ENCODE measurements around the gene DDA1. TPM values are rescaled to one million over a fixed set of nuclear protein-coding genes. Genes with fewer than 3 reads are reported as not detected.

The DDA1 gene
- total and polyA plus RNA-seq, 10 of the 15 experiments (the other 5 are each of a cell fraction or from before 2014, with no cell fraction given), result 0.76 to 71.0 (median 39.4) TPM

- no peak for TF ChIP-seq NFIC (IDR thresholded peaks at IDR 0.05; ENCODE audit: low read depth, low read length)
- peak; percentile 84 for TF ChIP-seq PKNOX1 (IDR thresholded peaks at IDR 0.05)
- peak; percentile 100 for TF ChIP-seq TCF3 (IDR thresholded peaks at IDR 0.05; ENCODE audit: borderline replicate concordance, insufficient read depth, low read depth, low read length)
- no peak for TF ChIP-seq SREBF2 (IDR thresholded peaks at IDR 0.05; ENCODE audit: low read length)
- peak; percentile 78 for TF ChIP-seq RAD51 (IDR thresholded peaks at IDR 0.05)
- TF ChIP-seq CBX5 (IDR thresholded peaks at IDR 0.05; ENCODE audit: low read depth), result no peak
These were observed 3.7 kb upstream of the DDA1 start, which contains the start of gene MRPL34 (continued) for GRCh38 chr19:17305517-17306284.

GRCh38 chr19:17306285-17306714, 3.1 kb upstream of the DDA1 start:
- RAD21 ChIA-PET (ENCODE audit: unreplicated experiment), result interaction anchor here (0.9 kb wide), 1 partner anchor 14 kb away, joined by 4 read pairs; no protein-coding TSS in a partner anchor
- Histone ChIP-seq H3K27me3 (replicated peaks in 1 of 2; ENCODE audit: control insufficient read depth in 2 of 2, insufficient read depth in 2 of 2, low read length in 1 of 2) (no peaks in the 10 kb centered on the region), H3K36me3 (ENCODE audit: control insufficient read depth in 2 of 2, insufficient read depth in 2 of 2, low read length in 1 of 2) (no peaks in the 10 kb centered on the region), H3K9ac (ENCODE audit: control insufficient read depth, insufficient read depth, low read length) (peak overlapping the region; percentile 84), H3K79me2 (ENCODE audit: control insufficient read depth, insufficient read depth, low read length) (peaks cover 29% of the 10 kb centered on the region), H2AFZ (ENCODE audit: control insufficient read depth, low read depth, low read length) (peak overlapping the region; percentile 98), H3K4me3 (peak overlapping the region; percentile 83), H3K4me1 (ENCODE audit: control insufficient read depth, insufficient read depth, low read length) (peaks cover 26% of the 10 kb centered on the region), H3K27ac (ENCODE audit: control insufficient read depth, insufficient read depth) (peak overlapping the region; percentile 84), H3K4me2 (ENCODE audit: control insufficient read depth, insufficient read depth) (peak overlapping the region; percentile 38), H4K20me1 (ENCODE audit: control insufficient read depth, insufficient read depth) (peaks cover 3% of the 10 kb centered on the region; the same call in 1 of the 2 replicates), H3K9me3 (replicated peaks; ENCODE audit: control insufficient read depth, insufficient read depth, low read length) (no peaks in the 10 kb centered on the region)
- TF ChIP-seq DPF2 (IDR thresholded peaks at IDR 0.05) (0 out of 2 replicates have a peak, but pooled peaks have one; percentile 27), CBX5 (IDR thresholded peaks at IDR 0.05; ENCODE audit: low read depth) (no peak)
- CTCF ChIA-PET, result interaction anchor here (0.6 to 5.0 kb wide), 4 partner anchors 13 to 93 kb away, joined by 3 to 43 read pairs (median 4); no protein-coding TSS in a partner anchor
- ATAC-seq (no peak), DNase-seq (ENCODE audit: low read depth, low spot score) (no peak), FAIRE-seq (no peak)
- BruUV-seq (replicated peaks), result no TSS peak
- POLR2A ChIA-PET, result interaction anchor here (0.6 to 1.0 kb wide), 6 partner anchors 30 to 432 kb away, joined by 3 to 4 read pairs (median 4); partner anchors contain the start of gene BST2
- SMC1A ChIA-PET (ENCODE audit: uncharacterized antibody, unreplicated experiment), result interaction anchor here (0.9 to 2.1 kb wide), 3 partner anchors 14 to 113 kb away, joined by 3 to 7 read pairs (median 4); partner anchors contain the start of gene MVB12A
- in situ Hi-C loops (cut with MboI) (no loop called here), intact Hi-C loops (cut with micrococcal nuclease; ENCODE audit: unreplicated experiment) (loop anchor here (10.0 kb wide), 1 partner anchor 411 kb away; no protein-coding TSS in a partner anchor)
- WGBS (ENCODE audit: insufficient coverage, insufficient replicate concordance, low lambda C conversion rate, missing lambda C conversion rate), result 3% methylated on average over 28 of the region's 28 CpGs

Data from GM12878 (cell line).